ENCODE measurements around the gene PWWP2B. TPM values are rescaled to one million over a fixed set of nuclear protein-coding genes. Genes with fewer than 3 reads are reported as not detected.
A peak's percentile ranks its signal among the peaks of the same experiment; 100 is the strongest.

The PWWP2B gene
- total and polyA plus RNA-seq, 2 of the 13 experiments (the other 11 are each of a cell fraction or from before 2014, with no cell fraction given) = 2.3 to 4.7 TPM

GRCh38 chr10:132397671-132398565, 918 bp downstream of the PWWP2B start (continued):
- no peak for TF ChIP-seq ZUFSP (CRISPR knock-in tag; IDR thresholded peaks at IDR 0.05; ENCODE audit: borderline replicate concordance)
- TF ChIP-seq ZNF749 (CRISPR knock-in tag; IDR thresholded peaks at IDR 0.05; ENCODE audit: borderline replicate concordance) = no peak
- TF ChIP-seq, protein P1, sequence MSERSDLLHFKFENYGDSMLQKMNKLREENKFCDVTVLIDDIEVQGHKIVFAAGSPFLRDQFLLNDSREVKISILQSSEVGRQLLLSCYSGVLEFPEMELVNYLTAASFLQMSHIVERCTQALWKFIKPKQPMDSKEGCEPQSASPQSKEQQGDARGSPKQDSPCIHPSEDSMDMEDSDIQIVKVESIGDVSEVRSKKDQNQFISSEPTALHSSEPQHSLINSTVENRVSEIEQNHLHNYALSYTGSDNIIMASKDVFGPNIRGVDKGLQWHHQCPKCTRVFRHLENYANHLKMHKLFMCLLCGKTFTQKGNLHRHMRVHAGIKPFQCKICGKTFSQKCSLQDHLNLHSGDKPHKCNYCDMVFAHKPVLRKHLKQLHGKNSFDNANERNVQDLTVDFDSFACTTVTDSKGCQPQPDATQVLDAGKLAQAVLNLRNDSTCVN (CRISPR knock-in tag; IDR thresholded peaks at IDR 0.05; ENCODE audit: borderline replicate concordance) = no peak
- TF ChIP-seq, protein P2, sequence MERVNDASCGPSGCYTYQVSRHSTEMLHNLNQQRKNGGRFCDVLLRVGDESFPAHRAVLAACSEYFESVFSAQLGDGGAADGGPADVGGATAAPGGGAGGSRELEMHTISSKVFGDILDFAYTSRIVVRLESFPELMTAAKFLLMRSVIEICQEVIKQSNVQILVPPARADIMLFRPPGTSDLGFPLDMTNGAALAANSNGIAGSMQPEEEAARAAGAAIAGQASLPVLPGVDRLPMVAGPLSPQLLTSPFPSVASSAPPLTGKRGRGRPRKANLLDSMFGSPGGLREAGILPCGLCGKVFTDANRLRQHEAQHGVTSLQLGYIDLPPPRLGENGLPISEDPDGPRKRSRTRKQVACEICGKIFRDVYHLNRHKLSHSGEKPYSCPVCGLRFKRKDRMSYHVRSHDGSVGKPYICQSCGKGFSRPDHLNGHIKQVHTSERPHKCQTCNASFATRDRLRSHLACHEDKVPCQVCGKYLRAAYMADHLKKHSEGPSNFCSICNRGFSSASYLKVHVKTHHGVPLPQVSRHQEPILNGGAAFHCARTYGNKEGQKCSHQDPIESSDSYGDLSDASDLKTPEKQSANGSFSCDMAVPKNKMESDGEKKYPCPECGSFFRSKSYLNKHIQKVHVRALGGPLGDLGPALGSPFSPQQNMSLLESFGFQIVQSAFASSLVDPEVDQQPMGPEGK (CRISPR knock-in tag; IDR thresholded peaks at IDR 0.05) = peak; percentile 58
- TF ChIP-seq NFIB (CRISPR knock-in tag; IDR thresholded peaks at IDR 0.05; ENCODE audit: borderline replicate concordance) = no peak
- TF ChIP-seq, protein P3, sequence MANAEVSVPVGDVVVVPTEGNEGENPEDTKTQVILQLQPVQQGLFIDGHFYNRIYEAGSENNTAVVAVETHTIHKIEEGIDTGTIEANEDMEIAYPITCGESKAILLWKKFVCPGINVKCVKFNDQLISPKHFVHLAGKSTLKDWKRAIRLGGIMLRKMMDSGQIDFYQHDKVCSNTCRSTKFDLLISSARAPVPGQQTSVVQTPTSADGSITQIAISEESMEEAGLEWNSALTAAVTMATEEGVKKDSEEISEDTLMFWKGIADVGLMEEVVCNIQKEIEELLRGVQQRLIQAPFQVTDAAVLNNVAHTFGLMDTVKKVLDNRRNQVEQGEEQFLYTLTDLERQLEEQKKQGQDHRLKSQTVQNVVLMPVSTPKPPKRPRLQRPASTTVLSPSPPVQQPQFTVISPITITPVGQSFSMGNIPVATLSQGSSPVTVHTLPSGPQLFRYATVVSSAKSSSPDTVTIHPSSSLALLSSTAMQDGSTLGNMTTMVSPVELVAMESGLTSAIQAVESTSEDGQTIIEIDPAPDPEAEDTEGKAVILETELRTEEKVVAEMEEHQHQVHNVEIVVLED (CRISPR knock-in tag; IDR thresholded peaks at IDR 0.05; ENCODE audit: borderline replicate concordance) = no peak
- TF ChIP-seq ZNF841 (CRISPR knock-in tag; IDR thresholded peaks at IDR 0.05; ENCODE audit: borderline replicate concordance) = no peak
